Embryonic facial prominence (tissue), 1 donor: ENCODE data around the gene PLD1.
A peak's percentile ranks its signal among the peaks of the same experiment; 100 is the strongest.

Source experiments
- DNase-seq: peaks from one replicate; pipeline ENCODE4 v3.0.0-alpha.2; 2016; ENCODE audit errors: extremely low spot score

PLD1 gene

GRCh38 chr3:171792531-171792930, 17.8 kb downstream of the PLD1 start:
- DNase-seq, result no peak

- no peak for DNase-seq
Measured at GRCh38 chr3:171791692-171792076, 18.6 kb downstream of the PLD1 start.

GRCh38 chr3:171790898-171791691, 19.2 kb downstream of the PLD1 start:
- no peak for DNase-seq

DNA sequence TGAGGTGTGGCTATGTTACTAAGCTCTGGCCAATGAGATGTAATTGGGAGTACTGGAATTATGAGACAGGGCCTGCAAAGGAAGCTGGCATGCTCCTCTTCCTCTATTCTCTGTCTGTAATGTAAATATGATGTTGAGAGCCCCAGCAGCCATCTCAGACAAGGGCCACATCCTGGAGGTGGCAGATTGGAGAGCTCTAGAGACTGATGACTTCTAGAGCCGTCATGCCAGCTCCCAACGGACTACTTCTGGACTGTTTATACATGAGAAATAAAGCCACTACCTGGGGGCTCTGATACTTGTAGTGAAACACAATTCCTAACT, 19.7 kb downstream of the PLD1 start:
- DNase-seq, result no peak

DNA sequence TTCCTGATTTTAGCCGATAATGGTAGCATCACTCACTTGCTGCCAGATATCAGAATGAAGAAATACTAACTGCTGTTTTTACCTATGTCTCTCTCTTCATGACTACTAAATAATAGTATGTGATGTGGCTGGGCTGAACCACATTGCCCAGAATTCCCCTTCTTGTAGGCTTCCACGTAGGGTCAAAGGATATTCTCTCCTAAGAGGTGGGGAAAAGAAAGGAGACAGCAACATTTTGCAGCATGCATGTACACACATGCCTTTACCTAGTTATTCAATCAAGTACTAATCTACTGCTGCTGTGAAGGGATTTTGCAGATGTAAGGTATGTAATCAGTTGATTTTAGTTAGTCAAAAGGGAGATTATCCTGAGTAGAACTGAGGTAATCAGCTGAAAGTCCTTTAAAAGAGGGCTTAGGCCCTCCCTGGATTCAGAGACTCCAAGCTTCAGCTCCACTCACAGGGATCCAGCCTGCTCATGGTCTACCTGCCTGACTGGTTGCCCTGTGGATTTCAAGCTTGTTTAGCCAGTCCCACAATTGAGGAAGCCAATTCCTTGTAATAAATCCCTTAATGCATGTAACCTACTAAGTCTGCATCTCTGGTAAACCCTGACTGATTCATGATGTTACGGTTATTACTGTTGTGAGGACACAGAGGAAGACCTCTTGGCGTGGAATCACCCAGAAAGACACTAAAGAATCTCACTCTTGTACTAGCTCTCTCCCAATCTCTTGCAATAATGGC, 20.4 kb downstream of the PLD1 start:
- DNase-seq, result no peak

- no peak for DNase-seq
Measured at GRCh38 chr3:171788546-171789351, 21.5 kb downstream of the PLD1 start.

DNA sequence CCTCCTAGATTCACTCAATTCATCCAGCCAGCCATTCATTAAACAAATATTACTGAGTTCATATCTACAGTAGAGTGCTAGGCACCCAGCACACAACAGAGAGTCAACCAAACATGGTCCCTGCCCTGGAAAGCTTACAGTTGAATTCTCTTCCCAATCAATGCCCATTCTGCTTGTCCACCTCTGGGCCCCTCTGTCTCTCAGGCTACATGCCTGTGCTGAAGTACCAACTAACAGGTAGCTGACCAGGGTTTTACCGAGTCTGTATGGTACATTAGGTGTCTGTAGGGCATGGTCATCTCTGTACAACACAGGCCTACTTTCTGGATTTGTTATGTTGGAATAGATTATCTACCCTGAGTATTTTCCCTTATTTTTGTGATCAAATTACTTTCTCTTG, 23.3 kb downstream of the PLD1 start:
- DNase-seq, result no peak

DNA sequence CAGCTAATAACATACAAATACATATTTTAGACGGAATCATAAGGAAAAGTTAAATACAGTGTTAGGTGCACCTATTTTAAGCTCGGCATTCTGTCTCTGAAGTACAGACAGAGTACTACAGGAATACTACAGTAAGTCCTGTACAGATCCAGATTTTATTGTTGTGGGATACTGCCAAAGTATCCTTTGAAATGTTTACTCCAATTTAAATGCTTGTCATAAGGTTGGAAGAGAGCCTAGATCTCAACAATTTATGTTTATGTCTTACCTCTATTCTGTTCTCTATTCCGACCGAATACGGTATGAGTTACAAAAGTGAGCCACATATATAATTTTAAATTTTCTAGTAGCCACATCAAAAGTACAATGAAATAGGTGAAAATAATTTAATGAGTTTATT, 25.3 kb downstream of the PLD1 start:
- DNase-seq, result no peak

GRCh38 chr3:171784387-171784786, 25.9 kb downstream of the PLD1 start:
- DNase-seq, result no peak

GRCh38 chr3:171783626-171784025, 26.7 kb downstream of the PLD1 start:
- DNase-seq, result no peak

DNA sequence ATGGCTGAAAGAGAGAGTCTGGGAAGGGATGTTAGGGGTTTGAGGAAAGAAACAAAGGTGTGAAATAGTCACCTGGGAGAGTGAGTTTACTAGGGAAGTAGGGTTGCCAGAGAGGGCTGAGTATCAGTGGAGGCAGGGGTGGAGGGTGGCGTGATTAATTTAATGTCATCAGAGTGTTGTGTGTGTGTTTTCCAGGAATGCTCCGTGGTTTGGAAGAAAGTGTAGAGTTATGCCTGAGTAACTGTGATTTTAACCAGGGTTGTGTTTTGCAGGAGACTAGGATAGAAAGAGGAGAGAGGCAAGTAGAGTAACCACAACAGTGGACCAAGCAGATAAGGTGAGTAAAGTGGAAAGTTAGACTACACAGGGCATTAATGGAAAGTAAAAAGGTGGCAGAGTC, 27.2 kb downstream of the PLD1 start:
- no peak for DNase-seq

DNA sequence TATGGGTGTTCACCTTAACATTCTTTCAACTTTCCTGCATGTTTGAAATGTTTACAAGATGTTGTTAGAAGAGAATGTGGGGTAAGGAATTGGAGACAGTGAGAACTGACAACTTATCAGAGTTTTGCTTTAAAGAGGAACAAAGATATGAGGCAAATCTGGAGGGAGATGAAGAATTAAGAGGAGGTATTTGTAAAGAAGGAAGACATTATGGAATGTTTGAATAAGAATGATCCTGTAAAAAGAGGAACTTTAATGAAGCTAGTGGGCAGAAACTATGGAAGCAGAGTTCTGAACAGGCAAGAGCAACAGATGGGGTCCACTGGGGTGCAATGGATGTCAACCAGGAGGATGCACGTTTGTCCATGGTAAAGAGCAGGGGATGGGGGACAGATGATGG, 27.7 kb downstream of the PLD1 start:
- no peak for DNase-seq

GRCh38 chr3:171781711-171782127, 28.6 kb downstream of the PLD1 start:
- no peak for DNase-seq

DNA sequence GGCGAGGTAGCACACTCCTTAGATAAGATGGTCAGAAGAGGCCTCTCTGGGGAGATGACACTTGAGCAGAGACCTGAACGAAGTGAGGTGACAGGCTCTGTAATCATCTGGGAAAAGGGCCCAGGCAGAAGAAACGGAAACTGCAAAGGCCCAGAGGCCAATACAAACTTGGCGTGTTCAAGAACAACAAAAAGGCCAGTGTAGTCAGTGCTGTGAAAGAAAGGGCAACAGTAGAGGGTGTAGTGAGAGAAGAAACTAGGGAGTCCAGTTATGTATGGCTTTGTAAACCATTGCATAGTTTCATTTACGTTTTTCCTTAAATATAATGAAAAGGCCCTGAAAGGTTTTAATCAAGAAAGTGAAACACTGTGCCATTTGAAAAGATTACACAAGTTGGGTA, 31.8 kb downstream of the PLD1 start:
- no peak for DNase-seq

GRCh38 chr3:171777596-171777995, 32.7 kb downstream of the PLD1 start:
- no peak for DNase-seq

DNA sequence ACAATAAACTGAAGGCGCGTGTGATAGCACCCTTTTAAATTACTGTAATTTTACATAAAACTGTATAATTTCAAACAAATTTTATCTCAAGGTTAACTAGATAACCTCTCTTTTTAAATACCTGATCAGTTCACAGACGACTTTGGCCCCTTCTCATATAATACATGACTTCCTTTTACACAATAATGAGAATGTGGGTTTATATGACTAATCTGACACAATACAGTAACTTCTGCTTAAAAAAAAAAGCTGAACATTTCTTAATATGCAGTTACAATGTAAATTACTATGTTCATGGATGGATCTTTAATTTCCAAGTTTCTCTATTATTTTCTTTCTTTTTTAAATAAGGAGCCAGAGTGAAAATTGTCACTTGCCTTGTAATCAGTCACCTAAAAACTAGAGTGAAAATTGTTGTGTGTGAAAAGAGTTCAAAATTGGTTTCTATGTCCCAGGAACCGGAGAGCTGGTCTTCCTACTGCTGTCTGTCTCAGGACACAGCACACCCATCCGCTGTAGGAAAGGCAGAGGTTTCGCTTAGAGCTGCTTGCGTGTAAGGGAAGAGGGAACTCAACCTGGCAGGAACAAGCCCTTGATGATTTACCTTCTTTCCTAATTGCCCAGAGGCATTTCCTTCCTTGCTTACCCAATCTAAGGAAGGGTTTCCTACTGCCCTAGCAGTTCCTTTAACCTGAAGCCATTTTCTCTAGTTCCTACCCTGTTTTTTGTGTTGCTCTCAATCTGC, 33.3 kb downstream of the PLD1 start:
- no peak for DNase-seq

- no peak for DNase-seq
Measured at GRCh38 chr3:171776411-171776810, 33.9 kb downstream of the PLD1 start.

DNA sequence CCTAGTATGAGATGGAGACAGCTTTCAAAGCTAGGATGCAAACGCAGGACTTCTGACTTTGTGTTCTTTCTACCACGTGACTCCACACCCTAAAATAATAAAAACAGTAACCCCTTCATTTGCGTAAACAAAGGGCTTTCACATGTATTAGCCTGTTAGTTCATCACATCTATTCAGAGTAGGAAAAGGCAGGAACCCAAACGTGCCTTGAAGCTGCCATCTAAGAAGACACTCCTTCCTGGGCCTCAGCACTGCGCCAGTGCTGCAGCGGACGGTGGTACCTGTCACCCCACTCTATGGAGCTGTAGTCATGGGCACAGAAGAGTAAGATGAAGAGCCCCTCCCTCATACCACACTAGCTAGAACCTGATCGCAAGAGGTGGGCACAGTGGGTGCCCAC, 34.3 kb downstream of the PLD1 start:
- DNase-seq, result no peak

GRCh38 chr3:171774521-171774920, 35.8 kb downstream of the PLD1 start:
- no peak for DNase-seq

- peak; percentile 69 for DNase-seq
Measured at GRCh38 chr3:171772427-171773056, 37.7 kb downstream of the PLD1 start.
